NCI-H2227 (cell line): Measurements from ENCODE around the gene KIAA0825.
"Not testable (repeated sequence)": the region's sequence is repeated elsewhere in the genome, so short reads cannot be mapped to it uniquely, and the experiment has no call there.

Source experiments
- DNase-seq: peaks from one replicate; lab custom pipeline; 2025; ENCODE audit not compliant: unreplicated experiment; lab: John Stamatoyannopoulos, UW

Gene KIAA0825

DNA sequence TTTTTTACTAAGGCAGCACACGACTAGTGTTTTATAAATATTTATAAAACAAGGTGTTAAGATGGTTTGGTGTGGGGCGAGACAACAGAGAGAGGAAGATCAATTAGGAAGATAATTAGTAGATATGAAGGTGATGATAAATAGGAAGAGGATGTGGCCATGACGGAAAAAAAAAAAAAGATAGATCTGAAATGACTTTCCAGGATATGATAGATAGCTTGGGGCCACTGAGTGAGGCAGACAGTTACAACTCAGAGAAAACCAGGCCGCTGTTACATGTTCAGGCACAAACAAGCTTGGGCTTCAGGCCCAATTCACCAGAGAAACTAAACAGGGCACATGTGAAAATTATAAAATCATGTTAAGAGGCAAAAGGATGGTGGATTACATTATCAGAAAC is 43.2 kb downstream of the KIAA0825 start:
- DNase-seq = no peak

DNA sequence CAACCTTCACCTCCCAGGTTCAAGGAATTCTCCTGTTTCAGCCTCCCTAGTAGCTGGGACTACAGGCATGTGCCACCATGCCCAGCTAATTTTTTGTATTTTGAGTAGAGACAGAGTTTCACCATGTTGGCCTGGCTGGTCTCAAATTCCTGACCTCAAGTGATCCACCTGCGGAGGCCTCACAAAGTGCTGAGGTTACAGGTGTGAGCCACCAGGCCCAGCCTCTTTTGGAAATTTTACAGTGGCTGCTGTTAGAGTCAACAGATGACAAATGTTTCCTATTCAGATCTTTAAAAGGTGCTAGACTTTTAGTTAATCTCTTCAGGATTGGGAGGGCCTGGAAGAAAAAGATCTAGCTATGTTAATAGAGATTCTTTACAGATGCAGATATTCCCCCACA is 45.1 kb downstream of the KIAA0825 start:
- not testable (repeated sequence) for DNase-seq

DNA sequence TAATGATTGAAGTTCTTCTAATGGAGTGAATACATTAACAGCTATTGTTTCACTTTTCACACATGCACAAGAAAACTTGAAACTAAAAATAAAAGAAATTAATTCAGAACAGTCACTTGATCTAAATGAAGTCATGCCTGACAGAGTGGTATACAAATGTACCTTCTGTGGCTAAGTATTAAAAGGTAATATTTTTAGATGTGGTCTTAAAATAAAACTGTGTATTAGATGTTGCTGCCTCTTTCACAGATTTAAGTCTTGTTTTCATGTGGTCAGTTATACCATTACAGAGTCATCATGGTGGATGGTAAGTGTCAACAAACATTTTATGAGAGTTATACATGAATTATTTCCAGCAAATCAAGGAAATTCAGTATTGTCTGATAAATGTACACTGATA is 47.0 kb downstream of the KIAA0825 start:
- no peak for DNase-seq

DNA sequence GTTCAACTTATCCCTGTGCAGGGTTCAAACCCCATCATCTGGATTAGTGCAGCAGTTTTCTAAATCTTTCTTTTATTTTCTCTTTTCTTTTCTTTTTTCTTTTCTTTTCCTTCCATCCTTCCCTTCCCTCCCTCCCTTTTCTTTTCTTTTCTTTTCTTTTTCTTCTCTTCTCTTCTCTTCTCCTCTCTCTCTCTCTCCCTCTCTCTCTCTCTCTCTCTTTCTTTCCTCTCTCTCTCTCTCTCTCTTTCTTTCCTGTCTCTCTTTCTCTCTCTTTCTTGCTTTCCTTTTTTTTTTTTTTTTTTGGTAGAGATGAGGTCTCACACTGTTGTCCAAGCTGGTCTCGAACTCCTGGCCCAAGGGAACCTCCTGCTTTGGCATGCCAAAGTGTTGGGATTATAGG is 53.6 kb downstream of the KIAA0825 start:
- no peak for DNase-seq

DNA sequence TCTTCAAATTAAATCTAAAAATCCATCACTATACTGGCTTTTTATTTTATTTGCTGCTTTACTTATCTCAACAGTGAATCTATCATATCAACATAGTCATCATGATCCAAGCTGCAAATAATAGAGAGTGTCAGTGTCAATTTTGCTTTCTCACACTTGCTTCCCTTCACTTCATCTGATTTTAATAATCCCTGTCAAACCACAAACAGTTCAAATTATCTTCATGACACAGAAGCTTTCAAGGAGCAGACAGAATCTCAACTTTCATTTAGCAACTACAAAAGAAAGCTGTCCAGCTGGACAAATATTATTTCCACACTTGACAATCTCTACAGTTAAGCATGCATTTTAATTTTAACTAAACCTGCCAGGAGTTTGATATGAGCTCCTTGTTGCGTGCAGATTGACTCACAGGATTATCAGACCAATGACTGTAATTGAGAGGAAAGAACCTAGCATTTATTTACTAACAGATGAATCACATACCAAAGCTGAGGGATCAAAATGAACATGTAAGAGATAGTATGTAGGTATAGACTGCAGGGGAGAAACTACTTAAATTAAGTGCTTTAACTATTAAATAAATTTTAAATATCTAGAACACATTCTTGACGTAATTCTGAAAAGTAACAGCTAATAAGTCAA is 56.0 kb downstream of the KIAA0825 start:
- DNase-seq = peak; percentile 14

DNA sequence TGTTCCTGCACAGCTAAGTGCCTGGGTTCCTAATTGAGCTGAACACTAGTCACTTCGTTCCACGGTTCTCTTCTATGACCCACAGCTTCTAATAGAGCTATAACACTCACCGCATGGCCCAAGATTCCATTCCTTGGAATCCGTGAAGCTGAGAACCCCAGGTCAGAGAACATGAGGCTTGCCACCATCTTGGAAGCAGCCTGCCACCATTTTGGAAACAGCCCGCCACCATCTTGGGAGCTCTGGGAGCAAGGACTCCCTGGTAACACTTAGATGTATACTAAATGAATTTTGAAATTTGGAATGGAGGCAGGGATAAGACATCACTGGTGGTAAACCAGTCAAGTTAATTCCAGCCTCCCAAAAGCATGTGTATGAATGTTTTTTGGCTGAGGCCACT is 60.4 kb downstream of the KIAA0825 start:
- DNase-seq = no peak

DNA sequence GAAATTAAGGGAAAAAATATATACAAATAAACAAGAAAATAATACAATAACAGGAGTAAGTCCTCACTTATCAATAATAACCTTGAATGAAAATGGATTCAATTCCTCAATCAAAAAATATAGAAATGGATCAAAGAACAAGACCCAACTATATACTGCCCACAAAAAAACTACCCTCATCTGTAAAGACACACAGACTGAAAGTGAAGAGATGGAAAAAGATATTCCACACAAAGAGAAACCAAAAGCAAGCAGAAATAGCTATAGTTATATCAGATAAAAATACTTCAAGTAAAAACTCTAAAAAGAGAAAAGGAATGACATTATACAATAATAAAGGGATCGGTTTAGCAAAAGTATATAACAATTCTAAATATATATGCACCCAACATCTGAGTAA is 66.5 kb downstream of the KIAA0825 start:
- no peak for DNase-seq

DNA sequence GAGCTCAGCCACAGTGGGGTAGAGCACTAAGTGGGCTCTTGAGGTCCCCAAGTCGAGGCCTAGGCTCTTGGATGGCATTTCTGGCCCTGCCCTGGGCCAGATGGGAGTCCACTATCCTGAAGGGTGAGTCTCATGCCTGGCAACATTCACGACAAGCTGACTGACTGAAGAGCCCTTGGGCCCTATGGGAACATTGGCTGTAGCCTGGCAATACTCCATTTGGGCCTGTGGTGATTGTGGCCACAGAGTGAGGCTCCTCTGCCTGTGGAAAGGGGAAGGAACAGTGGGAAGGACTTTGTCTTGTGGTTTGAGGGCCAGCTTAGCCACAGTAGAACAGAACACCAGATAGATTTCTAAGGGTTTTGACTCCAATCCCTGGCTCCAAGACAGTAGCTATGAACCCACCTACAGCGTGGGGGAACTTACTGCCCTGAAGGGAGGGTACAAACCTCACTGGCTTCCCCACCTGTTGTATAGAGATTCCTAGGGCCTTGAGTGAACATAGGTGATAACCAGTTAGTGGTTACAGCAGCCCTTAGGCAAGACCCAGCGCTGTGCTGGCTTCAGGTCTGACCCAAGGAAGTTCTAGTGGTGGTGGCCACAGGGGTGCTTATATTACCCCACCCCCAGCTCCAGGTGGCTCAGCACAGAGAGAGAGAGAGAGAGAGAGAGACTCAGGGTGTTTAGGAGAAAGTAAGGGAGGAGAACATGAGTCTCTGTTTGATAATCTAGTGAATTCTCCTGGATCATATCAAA is 72.4 kb downstream of the KIAA0825 start:
- DNase-seq = no peak

DNA sequence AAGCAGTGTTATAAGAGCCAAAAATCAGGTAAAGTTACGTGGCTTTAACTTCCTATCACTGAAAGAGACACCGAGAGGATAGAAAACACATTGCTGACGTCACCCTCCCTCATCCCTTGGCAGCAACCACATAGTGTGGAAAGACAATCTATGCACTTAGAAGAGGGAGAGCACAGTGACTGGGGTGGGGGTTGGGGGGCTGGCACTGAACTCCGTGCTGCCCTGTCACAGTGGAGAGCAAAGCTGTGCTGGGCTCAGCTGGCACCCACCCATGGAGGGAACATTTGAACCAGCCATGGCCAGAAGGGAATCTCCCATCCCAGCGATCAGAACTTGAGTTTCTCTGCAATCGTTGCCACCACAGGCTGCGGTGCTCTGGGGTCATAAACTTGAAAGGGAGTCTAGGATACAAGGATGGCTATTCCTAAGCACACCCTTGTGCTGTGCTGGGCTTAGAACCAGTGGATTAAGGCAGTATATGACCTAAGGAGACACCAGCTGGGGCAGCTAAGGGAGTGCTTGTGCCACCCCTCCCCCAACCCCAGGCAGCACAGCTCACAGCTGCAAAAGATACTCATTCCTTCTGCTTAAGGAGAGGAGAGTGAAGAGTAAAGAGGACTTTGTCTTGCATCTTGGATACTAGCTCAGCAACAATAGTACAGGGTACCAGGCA is 73.4 kb downstream of the KIAA0825 start:
- no peak for DNase-seq

DNA sequence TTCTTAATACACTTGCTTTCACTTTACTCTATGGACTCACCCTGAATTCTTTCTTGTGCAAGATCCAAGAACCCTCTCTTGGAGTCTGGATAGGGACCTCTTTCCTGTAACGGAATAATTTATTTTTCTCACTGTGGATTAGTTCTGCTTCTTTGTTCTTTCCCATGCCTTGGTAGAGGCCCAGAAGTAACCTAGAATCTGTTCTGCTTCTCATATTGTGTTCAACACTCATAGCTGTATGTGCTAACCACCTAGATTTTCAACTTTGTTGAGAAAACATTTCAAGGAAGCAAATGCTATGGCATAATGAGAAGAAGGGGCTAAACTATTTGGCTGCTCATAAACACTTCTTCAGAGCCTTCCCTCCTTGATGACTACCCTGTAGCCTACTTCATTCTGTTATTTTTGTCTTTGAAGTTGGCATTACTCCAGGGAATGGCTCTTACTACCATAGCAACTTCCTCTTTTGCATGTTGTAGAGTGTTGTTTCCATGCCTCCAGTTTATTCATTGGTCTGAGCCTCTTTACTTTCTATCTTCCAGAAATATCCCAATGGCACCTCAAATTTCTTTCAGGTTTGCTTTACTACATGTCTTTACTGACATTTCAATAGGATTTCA is 74.3 kb downstream of the KIAA0825 start:
- no peak for DNase-seq

DNA sequence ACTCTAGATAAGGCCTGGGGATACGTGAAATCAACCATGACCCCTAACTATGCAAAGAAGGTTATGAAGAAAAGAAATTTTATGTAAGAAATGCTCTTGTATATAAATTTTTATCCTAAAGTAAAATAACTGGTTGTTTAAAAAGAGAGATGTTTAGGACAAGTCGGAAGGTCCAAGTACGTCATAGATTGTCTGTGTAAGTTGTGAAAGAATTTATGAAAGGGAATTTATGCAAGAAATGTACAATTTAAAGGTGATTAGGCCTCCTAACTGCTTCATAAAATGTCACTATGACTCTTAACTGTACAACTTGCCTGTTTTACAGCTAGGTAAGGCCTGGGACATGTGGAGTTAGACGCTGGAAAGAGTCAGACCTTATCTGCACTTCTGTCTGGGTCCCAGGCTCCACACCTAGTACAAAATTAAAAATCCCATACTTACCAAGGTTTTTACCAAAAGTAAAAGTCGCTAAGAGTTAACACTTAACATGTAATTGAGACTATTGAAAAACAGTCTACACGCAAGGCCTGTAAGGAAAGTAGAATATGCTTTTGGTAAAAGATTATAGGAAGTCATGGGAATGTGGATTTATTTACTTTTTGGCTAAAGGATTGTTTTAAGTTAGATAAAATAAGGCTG is 77.4 kb downstream of the KIAA0825 start:
- no peak for DNase-seq

DNA sequence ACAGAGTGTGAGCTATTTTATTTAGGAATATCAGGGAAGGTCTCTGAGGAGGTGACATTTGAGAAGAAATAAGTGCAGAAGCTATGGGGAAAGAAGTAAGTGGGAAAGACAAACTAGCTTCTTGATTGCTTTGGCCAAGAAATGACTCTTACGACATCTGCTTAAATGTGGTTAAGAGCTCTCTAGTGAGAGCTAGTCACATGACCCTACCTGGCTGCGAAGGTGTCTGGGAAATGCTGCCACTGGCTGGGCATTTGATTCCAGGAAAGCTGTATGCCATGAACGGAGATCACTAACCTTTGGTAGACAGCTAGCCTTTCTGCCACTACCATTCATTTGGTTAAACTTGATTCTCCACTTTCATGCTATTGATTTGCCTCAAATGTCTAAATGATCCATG is 80.1 kb downstream of the KIAA0825 start:
- DNase-seq = no peak

DNA sequence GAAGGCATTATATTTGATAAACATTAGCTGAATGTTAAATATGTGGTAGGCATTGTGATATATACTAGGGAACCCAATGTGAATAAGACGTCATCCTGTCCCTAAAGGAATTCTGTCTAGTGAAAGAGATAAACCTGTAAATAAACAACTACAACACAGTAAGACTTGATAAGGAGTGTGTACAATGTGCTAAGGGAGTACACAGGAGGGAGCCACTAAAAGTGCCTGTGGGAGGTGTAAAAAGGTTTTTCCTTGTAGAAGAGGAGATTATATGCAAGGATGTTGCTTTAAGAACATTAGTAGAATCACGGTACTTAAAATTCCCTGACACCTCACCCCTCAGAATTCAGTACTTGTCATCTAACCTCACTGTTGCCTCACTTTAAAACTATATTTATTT is 91.7 kb downstream of the KIAA0825 start:
- no peak for DNase-seq

DNA sequence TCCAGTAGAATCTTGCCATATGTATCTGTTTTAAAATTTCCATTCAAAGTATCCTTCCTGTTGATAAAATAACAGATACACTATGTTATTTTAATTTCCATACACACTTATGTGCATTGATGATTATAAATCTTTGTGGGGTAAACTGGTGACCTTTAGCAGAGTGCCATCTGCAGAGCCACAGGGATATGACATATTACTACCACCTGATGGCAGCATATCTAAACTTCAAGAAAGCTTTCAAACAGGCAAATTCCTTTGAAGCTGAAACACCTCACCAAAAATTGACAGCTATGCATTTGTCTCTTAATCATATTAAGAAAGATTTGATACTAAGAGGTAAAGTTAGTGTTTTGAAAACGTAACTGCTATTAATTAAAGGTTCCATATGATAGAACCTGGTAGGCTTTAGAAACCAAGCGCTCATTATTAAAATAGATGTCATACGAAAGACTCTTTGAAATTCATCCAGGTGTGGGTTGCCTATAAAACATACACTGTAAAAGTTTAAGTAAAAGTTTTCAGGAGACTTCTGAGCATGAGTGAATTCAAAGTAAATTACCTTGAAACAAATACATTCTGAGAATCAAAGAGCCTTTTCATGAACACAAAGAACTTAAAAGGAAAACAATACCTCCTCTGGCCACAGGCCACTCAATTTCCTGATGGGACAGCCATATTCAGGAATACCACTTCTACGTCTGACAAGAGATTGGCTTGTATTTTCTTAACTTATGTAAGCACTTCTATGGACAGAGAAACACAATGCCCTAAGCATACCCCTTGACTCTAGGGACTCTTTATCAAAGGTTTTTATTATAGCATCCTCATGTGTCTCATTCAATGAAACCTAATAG is 93.3 kb downstream of the KIAA0825 start:
- peak; percentile 35 for DNase-seq

DNA sequence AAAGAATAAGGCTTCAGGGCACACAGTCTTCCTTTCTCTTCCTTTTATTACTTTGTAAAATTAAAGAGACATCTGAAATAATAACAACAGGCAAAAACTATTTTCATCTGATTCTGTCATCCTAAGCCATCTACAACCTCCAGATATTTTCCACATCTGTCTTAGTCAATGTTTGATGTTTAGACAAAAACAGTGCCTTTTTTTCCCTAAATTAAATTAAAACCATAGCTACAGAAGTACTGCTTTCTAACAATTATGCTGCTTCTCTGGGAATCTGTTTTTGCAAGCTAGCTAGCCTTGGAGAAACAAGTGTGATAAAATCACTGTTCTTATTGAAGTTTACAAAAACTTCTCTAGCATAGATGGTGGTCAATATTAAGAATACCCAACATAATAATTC is 95.4 kb downstream of the KIAA0825 start:
- no peak for DNase-seq

DNA sequence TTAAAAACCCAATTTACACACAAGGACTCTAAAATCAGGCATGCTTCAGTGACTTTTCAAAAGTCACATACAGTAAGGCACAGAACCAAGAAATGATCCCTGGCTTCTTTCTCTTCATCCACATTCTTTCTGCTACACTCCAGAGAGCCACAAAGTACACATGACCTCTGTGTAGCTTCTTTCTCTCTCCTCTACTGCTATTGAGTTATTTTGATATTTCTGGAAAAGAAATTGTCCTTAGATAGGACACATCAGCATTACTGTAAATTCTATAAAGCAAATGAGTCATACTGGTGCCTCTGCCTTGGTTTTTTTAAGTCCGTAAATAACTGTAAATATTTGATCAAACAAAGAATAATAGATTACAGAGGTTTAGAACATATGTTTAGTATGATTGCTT is 96.3 kb downstream of the KIAA0825 start:
- DNase-seq = no peak

DNA sequence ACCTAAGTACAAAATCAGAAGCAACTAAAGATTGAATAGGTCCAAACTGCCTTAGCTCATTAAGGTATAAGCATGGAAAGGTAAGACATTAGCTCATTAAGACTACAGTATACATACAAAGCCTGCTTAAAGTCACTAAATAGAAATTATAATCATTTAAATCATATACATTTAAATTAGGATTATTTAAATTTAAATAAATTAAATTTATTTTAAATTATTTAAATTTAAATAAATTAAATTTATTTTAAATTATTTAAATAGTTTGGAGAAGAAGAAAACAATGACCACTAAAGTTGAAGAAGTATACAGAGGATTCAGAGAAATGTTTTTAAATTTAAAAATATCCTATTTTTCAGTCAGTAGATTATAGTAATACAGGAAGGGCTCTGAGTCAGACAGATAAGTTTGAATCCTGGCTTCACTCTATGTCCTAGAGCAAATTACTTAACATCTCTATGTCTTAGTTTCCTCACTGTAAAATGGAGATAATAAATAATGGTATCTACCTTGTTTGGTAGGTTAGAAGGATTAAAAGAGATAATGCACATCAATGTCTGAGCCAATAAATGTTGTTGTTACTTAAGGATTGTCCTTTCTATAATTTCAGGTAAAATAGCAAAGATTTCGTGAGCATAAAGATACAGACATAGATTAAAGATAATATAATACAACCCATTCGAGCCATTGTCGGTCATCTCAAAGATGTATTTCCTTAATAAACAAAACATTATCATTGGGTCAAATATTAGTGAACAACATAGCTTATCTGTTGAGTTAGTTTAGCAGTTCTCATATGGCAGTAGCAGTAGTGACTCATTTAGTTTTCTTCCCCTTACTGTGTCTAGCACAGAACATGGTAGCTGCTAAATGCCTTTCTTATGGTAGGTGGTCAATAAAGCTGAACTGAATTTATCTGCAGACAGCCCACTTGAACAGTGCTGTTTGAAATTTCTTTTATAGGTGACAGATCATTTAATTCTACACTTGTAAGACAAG is 100.6 kb downstream of the KIAA0825 start:
- no peak for DNase-seq

DNA sequence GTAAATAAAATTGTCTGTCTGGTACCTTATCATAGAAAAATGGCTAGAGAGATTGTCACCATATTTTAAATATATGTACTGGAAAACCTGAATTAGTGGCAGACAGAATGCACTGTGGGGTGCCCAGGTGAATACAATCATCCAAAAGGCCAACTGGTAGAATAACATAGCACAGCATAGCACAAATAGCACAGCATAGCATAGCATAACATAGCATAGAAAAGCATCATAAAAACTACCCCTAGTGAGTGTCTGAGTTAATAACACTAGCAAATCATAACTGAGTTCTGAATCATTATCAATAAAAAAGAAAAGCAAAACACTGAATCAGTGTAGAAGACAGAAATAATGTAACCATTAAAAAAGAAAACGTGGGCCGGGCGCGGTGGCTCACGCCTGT is 102.3 kb downstream of the KIAA0825 start:
- no peak for DNase-seq

DNA sequence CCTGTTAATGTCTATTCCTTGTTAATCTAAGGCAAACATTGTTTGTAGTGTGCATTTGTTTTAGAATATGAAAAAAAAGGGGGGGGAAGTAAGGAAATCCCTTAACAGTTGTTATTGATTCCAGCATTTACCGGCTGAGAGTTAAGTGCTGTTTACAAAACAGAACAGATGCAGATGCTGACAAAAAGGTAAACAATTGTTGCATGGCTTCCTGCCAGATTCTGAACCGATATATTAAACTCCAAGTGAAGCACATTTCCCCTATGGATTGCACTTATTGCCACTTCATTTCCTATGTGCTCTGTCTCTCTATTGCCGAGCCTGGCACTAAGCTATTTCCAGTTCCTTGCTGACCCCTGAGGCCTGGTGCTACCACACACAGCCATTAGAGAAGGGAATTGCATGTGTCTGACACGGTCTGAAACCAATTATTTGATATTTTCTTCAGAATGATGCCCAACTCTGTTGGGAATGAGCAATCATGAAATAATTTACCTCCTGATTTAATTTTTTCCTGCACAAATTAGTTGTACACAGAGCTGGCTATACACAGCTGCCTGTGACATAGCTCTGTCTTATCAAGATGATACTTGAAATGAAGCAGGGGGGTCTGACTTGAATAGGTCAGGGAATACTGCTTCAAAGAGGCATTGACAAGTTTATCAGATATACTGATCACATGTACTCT is 109.8 kb downstream of the KIAA0825 start:
- peak; percentile 20 for DNase-seq
